ENCODE measurements around the gene DNMBP.
"Not testable (repeated sequence)": the region's sequence is repeated elsewhere in the genome, so short reads cannot be mapped to it uniquely, and the experiment has no call there.

Gene DNMBP

GRCh38 chr10:99844433-99844955 is 165.3 kb downstream of the DNMBP start:
- Histone ChIP-seq H3K4me1 (ENCODE audit: control insufficient read depth in 5 of 5, insufficient read depth in 5 of 5, low read length in 5 of 5) (peaks cover 0 to 15% (median 11%) of the 10 kb centered on the region in 5 donors), H3K9ac (ENCODE audit: low read length in 5 of 5) (peak overlapping the region in 1 of 5 donors; percentile 30), H3K27ac (ENCODE audit: low read depth, low read length) (no peak overlapping the region), H3K36me3 (ENCODE audit: control insufficient read depth in 5 of 5, insufficient read depth in 5 of 5, low read length in 5 of 5) (no peaks in the 10 kb centered on the region), H3K27me3 (ENCODE audit: control insufficient read depth in 5 of 5, insufficient read depth in 4 of 5, low read length in 5 of 5) (no peaks in the 10 kb centered on the region), H3K9me3 (ENCODE audit: control insufficient read depth in 5 of 5, low read length in 5 of 5) (no peaks in the 10 kb centered on the region), H3K4me3 (ENCODE audit: low read depth in 1 of 5, low read length in 5 of 5) (no peak overlapping the region)

- Histone ChIP-seq H3K9ac (ENCODE audit: low read length in 5 of 5) (no peak overlapping the region), H3K4me1 (ENCODE audit: control insufficient read depth in 5 of 5, insufficient read depth in 5 of 5, low read length in 5 of 5) (peaks cover 0 to 15% (median 11%) of the 10 kb centered on the region in 5 donors), H3K4me3 (ENCODE audit: low read depth in 1 of 5, low read length in 5 of 5) (no peak overlapping the region), H3K36me3 (ENCODE audit: control insufficient read depth in 5 of 5, insufficient read depth in 5 of 5, low read length in 5 of 5) (no peaks in the 10 kb centered on the region), H3K27ac (ENCODE audit: low read depth, low read length) (no peak overlapping the region), H3K27me3 (ENCODE audit: control insufficient read depth in 5 of 5, insufficient read depth in 4 of 5, low read length in 5 of 5) (no peaks in the 10 kb centered on the region), H3K9me3 (ENCODE audit: control insufficient read depth in 5 of 5, low read length in 5 of 5) (no peaks in the 10 kb centered on the region)
Observed at GRCh38 chr10:99843310-99843709, 166.4 kb downstream of the DNMBP start.

GRCh38 chr10:99841746-99842145 is 168.0 kb downstream of the DNMBP start:
- Histone ChIP-seq H3K27me3 (ENCODE audit: control insufficient read depth in 5 of 5, insufficient read depth in 4 of 5, low read length in 5 of 5) (no peaks in the 10 kb centered on the region), H3K9me3 (ENCODE audit: control insufficient read depth in 5 of 5, low read length in 5 of 5) (no peaks in the 10 kb centered on the region), H3K36me3 (ENCODE audit: control insufficient read depth in 5 of 5, insufficient read depth in 5 of 5, low read length in 5 of 5) (no peaks in the 10 kb centered on the region), H3K4me1 (ENCODE audit: control insufficient read depth in 5 of 5, insufficient read depth in 5 of 5, low read length in 5 of 5) (peaks cover 0 to 15% (median 11%) of the 10 kb centered on the region in 5 donors), H3K9ac (ENCODE audit: low read length in 5 of 5) (no peak overlapping the region), H3K27ac (ENCODE audit: low read depth, low read length) (no peak overlapping the region), H3K4me3 (ENCODE audit: low read depth in 1 of 5, low read length in 5 of 5) (no peak overlapping the region)

- not testable (repeated sequence) for H3K4me1 ChIP-seq (ENCODE audit: control insufficient read depth in 5 of 5, insufficient read depth in 5 of 5, low read length in 5 of 5)
Observed at GRCh38 chr10:99840859-99841258, 168.9 kb downstream of the DNMBP start.

GRCh38 chr10:99836711-99837110 is 173.0 kb downstream of the DNMBP start:
- Histone ChIP-seq H3K4me3 (ENCODE audit: low read depth in 1 of 5, low read length in 5 of 5) (no peak overlapping the region), H3K4me1 (ENCODE audit: control insufficient read depth in 5 of 5, insufficient read depth in 5 of 5, low read length in 5 of 5) (no peaks in the 10 kb centered on the region), H3K27me3 (ENCODE audit: control insufficient read depth in 5 of 5, insufficient read depth in 4 of 5, low read length in 5 of 5) (no peaks in the 10 kb centered on the region), H3K9me3 (ENCODE audit: control insufficient read depth in 5 of 5, low read length in 5 of 5) (no peaks in the 10 kb centered on the region), H3K36me3 (ENCODE audit: control insufficient read depth in 5 of 5, insufficient read depth in 5 of 5, low read length in 5 of 5) (peaks cover 0 to 3% (median 2%) of the 10 kb centered on the region in 5 donors), H3K27ac (ENCODE audit: low read depth, low read length) (no peak overlapping the region), H3K9ac (ENCODE audit: low read length in 5 of 5) (no peak overlapping the region)

More at GRCh38 chr10:99840859-99841258, 168.9 kb downstream of the DNMBP start:
- not testable (repeated sequence) for H3K9ac ChIP-seq (ENCODE audit: low read length in 5 of 5); H3K9me3 ChIP-seq (ENCODE audit: control insufficient read depth in 5 of 5, low read length in 5 of 5); H3K36me3 ChIP-seq (ENCODE audit: control insufficient read depth in 5 of 5, insufficient read depth in 5 of 5, low read length in 5 of 5); H3K27me3 ChIP-seq (ENCODE audit: control insufficient read depth in 5 of 5, insufficient read depth in 4 of 5, low read length in 5 of 5); H3K4me3 ChIP-seq (ENCODE audit: low read depth in 1 of 5, low read length in 5 of 5); H3K27ac ChIP-seq (ENCODE audit: low read depth, low read length)

GRCh38 chr10:99835947-99836346 is 173.8 kb downstream of the DNMBP start:
- H3K4me3 ChIP-seq (ENCODE audit: low read depth in 1 of 5, low read length in 5 of 5): no peak overlapping the region
- peaks cover 0 to 4% (median 2%) of the 10 kb centered on the region in 5 donors for H3K36me3 ChIP-seq (ENCODE audit: control insufficient read depth in 5 of 5, insufficient read depth in 5 of 5, low read length in 5 of 5)
- no peaks in the 10 kb centered on the region for H3K4me1 ChIP-seq (ENCODE audit: control insufficient read depth in 5 of 5, insufficient read depth in 5 of 5, low read length in 5 of 5)
- no peaks in the 10 kb centered on the region for H3K27me3 ChIP-seq (ENCODE audit: control insufficient read depth in 5 of 5, insufficient read depth in 4 of 5, low read length in 5 of 5)
- no peak overlapping the region for H3K27ac ChIP-seq (ENCODE audit: low read depth, low read length)
- H3K9me3 ChIP-seq (ENCODE audit: control insufficient read depth in 5 of 5, low read length in 5 of 5): no peaks in the 10 kb centered on the region
- H3K9ac ChIP-seq (ENCODE audit: low read length in 5 of 5): no peak overlapping the region

GRCh38 chr10:99834410-99834809 is 175.3 kb downstream of the DNMBP start:
- Histone ChIP-seq H3K9me3 (ENCODE audit: control insufficient read depth in 5 of 5, low read length in 5 of 5) (no peaks in the 10 kb centered on the region), H3K27ac (ENCODE audit: low read depth, low read length) (no peak overlapping the region), H3K27me3 (ENCODE audit: control insufficient read depth in 5 of 5, insufficient read depth in 4 of 5, low read length in 5 of 5) (no peaks in the 10 kb centered on the region), H3K36me3 (ENCODE audit: control insufficient read depth in 5 of 5, insufficient read depth in 5 of 5, low read length in 5 of 5) (peaks cover 0 to 4% (median 2%) of the 10 kb centered on the region in 5 donors), H3K9ac (ENCODE audit: low read length in 5 of 5) (no peak overlapping the region), H3K4me3 (ENCODE audit: low read depth in 1 of 5, low read length in 5 of 5) (no peak overlapping the region), H3K4me1 (ENCODE audit: control insufficient read depth in 5 of 5, insufficient read depth in 5 of 5, low read length in 5 of 5) (no peaks in the 10 kb centered on the region)

- H3K27me3 ChIP-seq (ENCODE audit: control insufficient read depth in 5 of 5, insufficient read depth in 4 of 5, low read length in 5 of 5): no peaks in the 10 kb centered on the region
- no peak overlapping the region for H3K27ac ChIP-seq (ENCODE audit: low read depth, low read length)
- peaks cover 0 to 4% (median 2%) of the 10 kb centered on the region in 5 donors for H3K36me3 ChIP-seq (ENCODE audit: control insufficient read depth in 5 of 5, insufficient read depth in 5 of 5, low read length in 5 of 5)
- no peaks in the 10 kb centered on the region for H3K4me1 ChIP-seq (ENCODE audit: control insufficient read depth in 5 of 5, insufficient read depth in 5 of 5, low read length in 5 of 5)
- H3K9ac ChIP-seq (ENCODE audit: low read length in 5 of 5): no peak overlapping the region
- H3K4me3 ChIP-seq (ENCODE audit: low read depth in 1 of 5, low read length in 5 of 5): no peak overlapping the region
- H3K9me3 ChIP-seq (ENCODE audit: control insufficient read depth in 5 of 5, low read length in 5 of 5): no peaks in the 10 kb centered on the region
Observed at GRCh38 chr10:99832439-99832838, 177.3 kb downstream of the DNMBP start.

GRCh38 chr10:99828464-99828863 is 181.3 kb downstream of the DNMBP start:
- Histone ChIP-seq H3K27me3 (ENCODE audit: control insufficient read depth in 5 of 5, insufficient read depth in 4 of 5, low read length in 5 of 5) (no peaks in the 10 kb centered on the region), H3K4me1 (ENCODE audit: control insufficient read depth in 5 of 5, insufficient read depth in 5 of 5, low read length in 5 of 5) (no peaks in the 10 kb centered on the region), H3K9ac (ENCODE audit: low read length in 5 of 5) (no peak overlapping the region), H3K4me3 (ENCODE audit: low read depth in 1 of 5, low read length in 5 of 5) (no peak overlapping the region), H3K27ac (ENCODE audit: low read depth, low read length) (no peak overlapping the region), H3K9me3 (ENCODE audit: control insufficient read depth in 5 of 5, low read length in 5 of 5) (no peaks in the 10 kb centered on the region), H3K36me3 (ENCODE audit: control insufficient read depth in 5 of 5, insufficient read depth in 5 of 5, low read length in 5 of 5) (peaks cover 0 to 4% (median 0%) of the 10 kb centered on the region in 5 donors)

GRCh38 chr10:99827936-99828335 is 181.8 kb downstream of the DNMBP start:
- Histone ChIP-seq H3K4me3 (ENCODE audit: low read depth in 1 of 5, low read length in 5 of 5) (no peak overlapping the region), H3K36me3 (ENCODE audit: control insufficient read depth in 5 of 5, insufficient read depth in 5 of 5, low read length in 5 of 5) (peaks cover 0 to 4% (median 0%) of the 10 kb centered on the region in 5 donors), H3K27me3 (ENCODE audit: control insufficient read depth in 5 of 5, insufficient read depth in 4 of 5, low read length in 5 of 5) (no peaks in the 10 kb centered on the region), H3K27ac (ENCODE audit: low read depth, low read length) (no peak overlapping the region), H3K4me1 (ENCODE audit: control insufficient read depth in 5 of 5, insufficient read depth in 5 of 5, low read length in 5 of 5) (no peaks in the 10 kb centered on the region), H3K9ac (ENCODE audit: low read length in 5 of 5) (no peak overlapping the region), H3K9me3 (ENCODE audit: control insufficient read depth in 5 of 5, low read length in 5 of 5) (no peaks in the 10 kb centered on the region)

Measured in subcutaneous abdominal adipose tissue (tissue), 5 donors.